GM21390 (cell line): ENCODE measurements around the gene CREB1.
A peak's percentile ranks its signal among the peaks of the same experiment; 100 is the strongest.

Source experiments
- ATAC-seq: cut with Tn5 transposase; IDR thresholded peaks from one replicate; pipeline ENCODE4 v1.9.1; 2021; ENCODE audit not compliant: unreplicated experiment

The CREB1 gene

DNA sequence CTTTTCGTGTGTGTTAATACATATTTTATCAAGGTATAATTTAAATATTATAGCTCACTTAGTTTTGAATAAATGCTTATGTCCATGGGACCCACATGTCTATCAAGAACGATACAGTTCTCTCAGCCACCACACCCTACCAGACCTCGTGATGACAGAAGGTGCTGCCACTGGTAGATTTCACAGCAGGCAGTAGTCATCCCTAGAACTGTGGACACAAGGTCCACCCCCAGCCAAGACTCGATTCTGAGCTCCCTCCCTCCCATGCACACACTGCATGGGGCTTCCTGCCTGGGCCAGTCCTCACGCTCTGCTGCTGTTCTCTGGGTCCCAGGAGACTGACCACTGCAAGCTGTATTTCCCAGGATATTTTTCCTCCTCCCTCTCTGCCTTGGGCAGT, 26.5 kb upstream of the CREB1 start:
- ATAC-seq, result peak; percentile 49

DNA sequence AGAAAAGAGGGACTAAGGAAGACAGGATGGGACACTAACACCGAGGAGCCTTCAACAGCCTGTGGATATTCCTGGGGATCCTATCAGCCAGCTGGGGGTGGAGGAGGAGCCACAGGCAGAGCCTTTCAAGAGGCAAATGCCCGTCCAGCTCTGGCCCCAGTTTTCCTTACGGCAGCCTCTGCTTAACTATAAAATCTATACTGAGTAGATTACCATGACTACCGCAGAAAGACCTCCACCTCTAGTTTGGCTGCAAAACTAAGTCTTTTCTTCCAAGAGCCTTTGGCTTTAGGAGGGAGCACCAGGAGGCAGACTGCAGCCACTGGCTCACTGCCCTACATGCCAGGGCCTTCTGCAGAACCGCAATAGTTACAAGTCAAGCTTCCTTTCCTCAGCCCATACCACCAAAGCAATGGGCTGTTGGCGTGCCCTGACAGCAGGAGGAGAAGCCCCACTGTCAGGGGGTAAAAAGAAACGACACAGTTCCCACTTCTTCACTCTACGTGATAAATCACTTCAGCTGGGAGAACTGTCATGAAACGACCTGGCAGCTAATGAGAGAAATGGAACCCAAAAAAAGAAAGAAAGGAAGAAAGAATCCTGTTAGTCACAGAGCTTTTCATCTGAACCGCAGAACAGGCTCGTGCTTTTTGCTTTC, 25.1 kb upstream of the CREB1 start:
- ATAC-seq, result no peak

DNA sequence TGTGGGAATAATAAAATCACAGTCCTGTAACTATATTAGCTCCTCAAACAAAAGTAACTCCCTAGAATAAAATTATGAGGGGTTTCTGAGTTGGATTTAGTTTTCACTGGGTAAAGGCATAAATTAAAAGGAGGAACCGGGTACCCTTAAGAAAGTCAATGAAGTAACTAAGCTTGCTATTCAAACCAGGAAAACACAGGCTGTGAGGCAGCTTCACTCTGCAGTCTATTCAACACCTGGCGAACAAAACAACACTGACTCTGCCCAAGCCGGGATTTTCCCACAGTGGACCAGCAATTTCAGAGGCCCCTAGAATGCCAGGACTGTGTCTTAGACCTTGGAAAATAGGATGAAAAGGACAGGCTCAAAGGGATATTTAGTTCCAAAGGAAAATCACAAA, 24.6 kb upstream of the CREB1 start:
- no peak for ATAC-seq

DNA sequence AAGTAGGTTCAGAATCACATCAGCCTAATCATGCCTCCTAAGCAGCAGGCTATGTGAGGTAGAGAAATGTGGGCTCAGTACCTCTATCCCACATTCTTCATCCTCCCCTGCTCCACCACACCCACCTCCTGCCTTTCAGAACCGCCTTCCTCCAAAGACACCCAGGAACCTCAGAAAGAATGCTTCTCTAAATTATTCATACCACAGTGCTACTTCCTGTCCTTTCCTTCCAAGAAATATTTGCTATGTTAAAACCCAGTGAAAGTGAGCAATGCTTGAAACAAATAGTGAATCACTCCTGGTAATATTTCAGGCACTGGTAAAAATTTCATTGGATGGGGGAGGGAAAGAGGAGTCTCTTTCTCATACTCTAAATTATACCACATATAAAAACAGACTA, 24.0 kb upstream of the CREB1 start:
- ATAC-seq, result no peak

DNA sequence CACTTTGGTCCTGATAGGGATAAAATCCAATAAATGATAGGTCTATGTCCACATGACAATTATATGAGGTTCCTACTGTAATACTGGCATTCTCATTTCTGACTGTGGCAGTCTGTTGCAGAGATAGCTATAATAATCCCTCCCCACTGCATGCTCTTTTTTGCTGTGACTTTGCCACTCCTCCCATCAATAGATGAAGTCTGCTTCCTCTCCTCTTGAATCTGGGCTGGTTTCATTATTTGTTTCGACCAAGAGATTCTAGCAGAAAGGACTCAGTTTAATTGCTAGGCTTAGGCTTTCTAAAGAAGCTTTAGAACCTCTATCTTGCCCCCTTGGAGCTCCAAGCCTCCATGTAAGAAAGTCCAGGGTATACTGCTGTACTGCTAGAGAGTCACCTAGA, 23.3 kb upstream of the CREB1 start:
- peak; percentile 35 for ATAC-seq

DNA sequence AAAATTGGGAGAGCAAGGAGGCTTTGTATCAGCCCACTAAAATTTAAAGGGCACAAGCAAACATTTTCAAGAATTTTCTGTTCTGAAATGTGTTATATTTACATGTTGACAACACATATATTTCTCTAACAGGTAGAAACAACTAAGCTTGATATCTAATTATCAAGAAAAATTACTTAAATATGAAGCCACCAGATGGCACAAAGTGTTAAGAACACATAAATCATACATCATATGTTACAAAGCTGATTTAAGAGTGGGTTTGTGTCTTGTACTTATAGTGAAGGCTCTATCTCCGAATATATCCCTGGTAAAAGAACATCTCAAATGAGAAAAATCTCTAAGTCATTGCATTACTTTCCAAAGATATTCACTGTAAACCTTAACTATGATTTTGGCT, 19.6 kb upstream of the CREB1 start:
- no peak for ATAC-seq

DNA sequence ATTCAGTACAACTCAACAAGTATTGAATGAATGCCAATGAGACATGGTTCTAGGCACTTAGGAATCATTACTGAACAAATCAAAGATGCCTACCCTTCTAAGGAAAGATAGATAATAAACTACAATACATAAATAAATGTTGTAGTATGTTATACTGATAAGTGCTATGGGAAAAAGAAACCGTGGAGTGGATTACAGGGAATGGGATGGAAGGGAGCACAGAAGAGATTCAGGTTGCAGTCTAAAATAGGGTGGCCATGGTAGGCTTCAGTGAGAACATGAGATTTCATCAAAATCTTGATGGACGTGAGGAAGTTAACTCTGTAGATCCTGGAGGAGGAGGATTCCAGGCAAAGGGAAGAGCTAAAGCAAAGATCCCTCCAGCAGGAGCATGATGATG, 17.9 kb upstream of the CREB1 start:
- ATAC-seq, result no peak

DNA sequence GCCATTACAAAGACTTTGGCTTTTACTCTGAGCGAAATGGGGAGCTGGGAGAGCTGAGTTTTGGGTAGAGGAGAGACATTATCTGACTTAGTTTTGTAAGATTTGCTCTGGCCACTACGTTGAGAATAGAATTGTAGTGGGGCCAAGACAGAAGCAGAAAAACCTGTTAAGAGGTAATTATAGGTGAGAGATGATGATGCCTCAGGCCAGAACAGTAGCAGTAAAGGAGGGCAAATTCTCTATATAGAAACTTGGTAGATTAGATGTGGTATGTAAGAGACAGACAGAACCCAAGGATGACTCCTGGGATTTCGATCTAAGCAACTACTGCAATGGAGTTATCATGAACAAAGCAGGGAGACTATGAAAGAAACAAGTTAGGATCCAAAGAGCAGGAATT, 17.4 kb upstream of the CREB1 start:
- ATAC-seq, result no peak

DNA sequence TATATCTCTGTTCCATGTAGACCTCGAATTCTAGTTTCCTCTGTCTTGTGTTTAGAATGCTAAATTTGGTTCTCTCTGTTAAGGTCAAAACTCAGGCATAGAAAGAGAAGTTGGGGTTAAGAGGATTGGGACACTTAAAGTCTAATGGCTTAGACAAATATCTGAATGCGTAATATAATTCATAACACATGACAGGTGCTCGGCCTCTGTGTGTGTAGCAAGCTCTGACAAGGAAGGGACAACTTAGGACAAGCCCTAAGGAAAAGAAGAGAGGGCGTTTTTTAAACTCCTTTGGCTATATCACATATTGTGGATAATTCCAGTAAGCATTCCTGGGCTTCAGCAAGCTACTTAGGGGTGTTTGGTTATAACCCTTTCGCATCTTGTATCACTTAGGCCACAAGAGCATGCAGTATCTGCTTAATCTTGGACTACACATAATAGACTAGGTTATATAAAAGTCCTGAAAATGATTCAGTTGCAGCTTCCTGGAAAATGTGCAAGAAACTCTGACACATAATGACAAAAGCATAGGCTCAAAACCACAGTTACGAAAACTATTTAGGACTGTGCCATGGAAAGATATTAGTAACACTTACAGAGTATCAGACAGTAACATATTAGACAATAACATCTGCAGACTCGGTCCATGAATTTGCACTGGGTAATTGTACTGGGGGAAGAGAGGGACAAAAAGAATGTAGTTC, 16.1 kb upstream of the CREB1 start:
- no peak for ATAC-seq

DNA sequence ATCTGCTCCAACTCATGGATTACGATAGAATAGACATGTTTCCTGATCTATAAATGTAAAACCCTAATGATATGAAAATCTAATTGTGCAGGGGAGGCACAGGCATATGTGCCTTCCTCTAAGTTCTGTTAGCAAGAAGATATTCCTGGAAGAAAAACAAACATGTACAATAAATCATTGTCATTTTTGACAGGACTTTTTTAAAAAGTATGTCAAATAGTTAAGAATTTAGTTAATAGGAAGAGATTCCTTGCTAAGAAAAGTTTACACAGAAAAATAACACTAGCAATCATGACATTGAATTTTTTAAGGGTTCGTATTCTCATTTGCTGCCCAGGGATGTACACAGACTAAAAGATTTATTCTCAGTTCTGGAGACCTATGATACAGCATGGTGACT, 15.3 kb upstream of the CREB1 start:
- ATAC-seq, result no peak

DNA sequence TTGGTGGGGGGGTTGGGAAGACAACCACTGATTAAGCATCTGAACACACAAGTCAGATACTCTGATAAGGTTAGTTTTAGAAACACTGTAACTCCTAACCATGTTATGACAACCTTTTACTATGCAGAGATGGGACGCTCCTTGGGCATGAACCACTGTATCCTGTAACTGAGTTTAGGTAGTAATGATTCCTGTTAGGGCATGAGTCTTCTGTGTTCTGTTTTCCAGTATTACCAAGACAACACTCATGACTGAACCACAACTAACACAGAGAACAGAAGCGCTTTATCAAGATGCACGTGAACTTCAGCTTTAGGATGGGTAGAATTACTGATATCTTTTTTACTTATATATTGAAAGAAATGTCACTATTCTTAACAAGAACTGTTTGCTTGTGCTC, 14.1 kb upstream of the CREB1 start:
- ATAC-seq, result no peak

DNA sequence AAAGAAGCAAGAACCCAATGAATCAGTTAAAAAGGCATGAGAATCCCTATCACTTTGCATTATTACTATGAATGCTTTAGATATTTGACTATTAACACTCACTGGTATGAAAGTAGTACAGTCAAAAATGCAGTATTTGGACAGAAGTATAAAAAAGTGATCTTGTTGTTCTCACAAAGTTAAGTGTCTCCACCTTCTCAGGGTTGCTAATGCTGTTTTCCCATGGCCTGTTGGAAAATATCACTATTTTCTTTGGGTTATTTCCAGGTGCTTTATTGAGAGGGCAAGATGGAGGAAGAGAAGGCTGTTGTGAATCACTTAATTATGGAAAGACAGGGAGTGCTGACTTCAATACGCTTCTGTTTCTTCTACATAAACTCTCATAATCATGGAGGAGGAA, 13.6 kb upstream of the CREB1 start:
- ATAC-seq, result no peak

DNA sequence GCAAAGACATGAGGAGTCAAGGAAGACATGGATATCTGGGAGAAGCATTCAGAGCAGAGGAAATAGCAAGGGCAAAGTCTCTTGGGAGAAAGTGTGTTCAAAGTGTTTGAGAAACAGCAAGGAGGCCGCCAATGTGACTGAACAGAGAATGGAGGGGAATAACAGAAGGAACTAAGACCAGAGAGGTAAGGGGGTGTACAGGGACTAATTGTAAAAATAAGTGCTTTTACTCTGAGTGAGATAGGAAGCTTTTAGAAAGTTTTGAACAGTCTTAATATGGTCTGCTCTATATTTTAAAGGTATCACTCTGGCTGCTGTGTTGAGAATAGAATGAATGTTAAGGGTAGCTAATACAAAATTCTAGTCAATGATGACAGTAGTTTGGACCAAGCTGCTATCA, 6.8 kb upstream of the CREB1 start:
- ATAC-seq, result no peak

DNA sequence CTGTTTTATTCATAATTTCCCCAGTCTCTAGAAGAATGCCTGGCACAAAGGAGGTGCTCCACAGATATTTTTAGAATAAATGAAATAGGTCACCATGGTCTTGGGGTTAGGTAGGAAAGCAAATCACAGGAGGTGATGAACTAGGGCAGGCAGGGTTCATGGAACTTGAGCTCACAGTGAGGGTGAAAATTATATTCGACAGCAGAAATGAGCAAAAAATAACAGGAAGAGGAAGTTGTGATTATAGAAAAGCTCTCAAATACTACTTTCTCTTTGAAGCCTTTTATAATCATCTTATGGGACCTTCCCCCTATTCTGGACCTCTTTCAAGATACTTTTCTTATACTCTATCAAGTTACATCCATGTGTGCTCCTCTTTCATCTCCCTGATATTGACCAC, 4.5 kb upstream of the CREB1 start:
- no peak for ATAC-seq

DNA sequence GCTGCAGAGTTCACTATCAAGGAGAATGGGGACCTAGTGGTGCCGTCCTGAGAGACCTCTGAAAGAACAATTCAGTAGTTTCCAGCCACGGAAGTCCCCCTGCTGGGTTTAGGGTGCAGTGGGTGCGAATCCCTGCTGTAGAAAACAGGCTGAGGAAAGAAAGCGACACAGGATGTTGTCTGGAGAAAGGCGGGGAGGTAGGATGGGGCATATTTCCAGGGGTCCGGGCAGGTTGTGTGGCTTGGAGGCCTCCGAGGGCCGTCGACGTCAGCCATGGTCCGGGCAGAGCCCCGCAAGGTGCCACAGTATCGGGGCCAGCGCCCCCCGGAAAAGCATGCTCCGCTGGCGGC, 807 bp upstream of the CREB1 start:
- peak; percentile 17 for ATAC-seq

DNA sequence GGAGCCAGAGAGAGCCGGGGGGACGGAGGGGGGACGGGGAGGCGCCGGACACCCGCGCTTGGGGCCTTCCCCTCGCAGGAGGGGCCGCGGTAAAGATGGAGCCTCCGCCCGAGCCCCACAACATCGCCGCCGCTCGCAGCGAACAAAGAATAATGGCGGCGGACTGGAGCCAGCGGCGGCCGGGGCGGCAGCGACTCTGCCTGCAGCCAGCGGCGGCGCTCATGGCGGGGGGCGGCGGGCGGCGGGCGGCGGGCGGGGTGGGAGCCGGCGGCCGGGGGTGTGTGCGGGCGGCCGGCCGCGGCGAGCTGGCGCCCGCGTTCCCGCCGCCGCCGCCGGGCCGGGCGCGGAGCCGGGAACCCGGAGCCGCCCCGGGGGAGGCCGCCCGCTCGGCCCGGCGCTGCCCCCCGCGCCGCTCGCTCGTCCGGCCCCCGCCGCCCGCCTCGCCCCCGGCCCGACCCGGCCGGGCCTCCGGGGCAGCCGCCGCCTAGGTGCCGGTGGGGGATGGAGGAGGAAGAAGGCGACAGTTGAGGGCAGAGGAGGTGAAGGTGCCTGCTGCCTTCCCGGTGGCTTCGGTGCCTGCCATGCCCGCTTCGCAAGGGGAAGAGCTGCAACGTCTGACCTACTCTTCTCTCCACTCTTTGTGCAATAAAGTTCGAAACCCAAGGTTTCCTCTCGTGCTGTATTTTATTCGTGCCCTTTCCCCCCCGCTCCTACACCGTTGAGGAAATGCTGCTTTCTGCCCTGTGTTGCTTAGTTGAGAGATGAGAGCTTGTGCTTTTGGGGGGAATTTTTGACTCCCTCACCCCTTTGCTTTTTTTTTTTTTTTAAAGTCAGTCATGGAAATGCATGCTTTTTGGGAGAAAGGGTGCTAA, 634 bp downstream of the CREB1 start:
- ATAC-seq, result peak; percentile 1

DNA sequence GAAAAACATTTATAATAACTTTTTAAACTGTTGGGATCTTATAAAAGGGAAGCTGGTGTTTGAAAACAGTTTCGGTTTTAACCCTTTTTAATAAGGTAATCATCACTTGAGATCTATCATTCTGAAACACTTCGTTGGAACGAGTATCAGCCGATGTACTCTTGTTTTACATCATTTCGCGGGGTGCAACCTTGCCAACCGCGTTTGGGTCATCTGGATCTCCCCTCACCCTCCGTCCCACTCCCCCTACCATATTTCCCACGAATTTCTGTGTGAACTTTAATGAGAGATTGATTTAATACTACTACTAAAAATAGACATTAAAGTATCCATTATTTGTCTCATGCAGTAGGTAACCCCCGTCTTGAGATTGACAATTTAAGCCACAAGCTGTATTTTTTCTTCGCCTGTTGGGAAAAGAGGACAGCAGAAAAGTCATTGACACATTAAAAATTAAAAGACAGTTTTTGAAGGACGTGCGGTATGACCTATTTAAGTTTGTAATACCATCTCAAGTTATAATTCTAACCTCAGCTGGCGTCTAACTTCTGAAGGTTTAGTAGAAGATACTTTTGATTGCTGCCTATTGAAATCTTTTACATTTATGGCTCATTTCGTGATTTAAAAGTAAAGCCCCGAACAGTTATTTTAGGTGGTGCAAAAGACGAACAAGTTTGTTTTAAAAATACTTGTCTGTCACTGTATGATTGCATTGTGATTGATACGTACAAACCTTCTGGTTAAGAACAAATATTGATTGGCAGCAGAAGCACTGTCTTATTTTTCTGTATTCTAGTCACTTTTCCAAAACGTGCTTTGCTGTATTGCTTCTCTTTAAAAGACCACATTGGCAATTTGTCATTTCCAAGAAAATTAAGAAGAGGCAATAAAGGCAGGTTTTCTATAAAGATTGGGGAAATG, 1.5 kb downstream of the CREB1 start:
- no peak for ATAC-seq

DNA sequence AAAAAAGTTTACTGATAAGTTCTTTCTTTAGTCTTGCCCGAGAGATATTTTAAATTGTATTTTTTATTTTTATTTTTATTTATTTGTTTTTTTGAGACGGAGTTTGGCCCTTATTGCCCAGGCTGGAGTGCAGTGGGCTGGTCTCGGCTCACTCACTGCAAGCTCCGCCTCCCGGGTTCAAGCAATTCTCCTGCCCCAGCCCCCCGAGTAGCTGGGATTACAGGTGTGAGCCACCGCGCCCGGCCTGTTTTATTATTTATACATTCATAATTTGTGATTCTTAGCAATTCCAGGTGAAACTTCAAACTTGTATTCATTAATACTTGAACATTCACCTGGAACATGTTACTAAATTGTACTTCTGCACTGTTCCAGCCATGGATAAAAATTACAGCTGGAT, 2.9 kb downstream of the CREB1 start:
- ATAC-seq, result no peak

DNA sequence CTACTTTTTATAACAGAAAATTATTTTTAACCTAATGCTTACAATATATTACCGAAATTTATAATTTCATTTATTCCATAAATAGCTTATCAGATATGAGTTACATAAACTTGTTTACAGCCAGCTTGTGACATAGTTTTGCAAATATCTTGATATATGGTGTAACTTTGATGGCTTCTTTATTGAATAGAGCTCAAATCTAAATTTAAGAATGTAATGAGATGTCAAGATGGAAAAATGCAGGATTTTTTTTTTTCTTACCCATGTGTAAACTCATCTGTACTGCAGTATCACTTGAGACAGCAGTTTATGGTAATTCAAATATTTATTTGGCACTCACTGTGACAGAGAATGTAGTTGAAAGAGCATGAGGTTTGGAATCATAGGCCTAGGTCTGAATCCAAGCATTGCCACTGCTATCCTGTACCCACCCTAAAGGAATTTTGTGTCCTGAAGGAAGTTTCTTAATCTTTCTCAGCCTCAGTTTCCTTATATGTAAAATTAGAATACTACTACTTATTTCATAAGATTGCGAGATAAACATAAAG, 3.8 kb downstream of the CREB1 start:
- no peak for ATAC-seq

DNA sequence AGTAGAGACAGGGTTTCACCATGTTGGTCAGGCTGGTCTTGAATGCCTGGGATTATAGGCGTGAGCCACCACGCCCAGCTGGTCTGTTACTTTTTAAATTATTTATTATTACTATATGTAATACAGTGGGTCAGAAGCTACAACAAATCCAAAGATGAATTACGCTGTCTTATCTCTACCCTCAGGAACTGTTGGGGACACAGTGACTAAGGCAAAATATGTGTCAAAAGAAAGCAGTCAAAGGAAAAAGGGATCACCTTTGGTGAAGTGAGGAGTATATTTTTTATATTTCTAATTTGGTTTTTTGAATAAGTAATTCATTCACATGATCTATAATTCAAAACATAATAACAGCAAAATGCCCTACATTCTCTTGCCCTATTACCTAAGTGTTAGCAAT, 4.7 kb downstream of the CREB1 start:
- no peak for ATAC-seq

DNA sequence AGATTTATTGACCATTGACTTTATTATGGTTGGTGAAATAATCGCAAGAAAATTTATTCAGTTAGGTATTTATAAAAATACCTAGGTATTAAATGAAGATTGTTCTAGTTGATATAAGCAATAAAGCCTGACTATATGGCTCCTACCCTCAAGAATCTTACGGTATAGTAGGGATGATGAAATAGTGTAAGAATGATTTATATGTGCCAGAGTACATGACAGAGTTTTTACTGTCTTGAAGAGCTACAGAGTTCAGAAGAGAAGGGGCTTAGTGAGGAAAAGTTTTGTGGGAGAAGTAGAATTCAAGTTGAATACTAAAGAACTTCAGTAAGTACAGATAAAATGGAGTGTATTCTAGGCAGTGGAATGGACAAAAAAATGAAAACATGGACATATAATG, 9.7 kb downstream of the CREB1 start:
- no peak for ATAC-seq
